ENCODE measurements around the gene ADGRB2. TPM values are rescaled to one million over a fixed set of nuclear protein-coding genes. Genes with fewer than 3 reads are reported as not detected.

The ADGRB2 gene
- polyA plus RNA-seq, 4 donors: 4.8 to 43.7 (median 11.6) TPM

DNA sequence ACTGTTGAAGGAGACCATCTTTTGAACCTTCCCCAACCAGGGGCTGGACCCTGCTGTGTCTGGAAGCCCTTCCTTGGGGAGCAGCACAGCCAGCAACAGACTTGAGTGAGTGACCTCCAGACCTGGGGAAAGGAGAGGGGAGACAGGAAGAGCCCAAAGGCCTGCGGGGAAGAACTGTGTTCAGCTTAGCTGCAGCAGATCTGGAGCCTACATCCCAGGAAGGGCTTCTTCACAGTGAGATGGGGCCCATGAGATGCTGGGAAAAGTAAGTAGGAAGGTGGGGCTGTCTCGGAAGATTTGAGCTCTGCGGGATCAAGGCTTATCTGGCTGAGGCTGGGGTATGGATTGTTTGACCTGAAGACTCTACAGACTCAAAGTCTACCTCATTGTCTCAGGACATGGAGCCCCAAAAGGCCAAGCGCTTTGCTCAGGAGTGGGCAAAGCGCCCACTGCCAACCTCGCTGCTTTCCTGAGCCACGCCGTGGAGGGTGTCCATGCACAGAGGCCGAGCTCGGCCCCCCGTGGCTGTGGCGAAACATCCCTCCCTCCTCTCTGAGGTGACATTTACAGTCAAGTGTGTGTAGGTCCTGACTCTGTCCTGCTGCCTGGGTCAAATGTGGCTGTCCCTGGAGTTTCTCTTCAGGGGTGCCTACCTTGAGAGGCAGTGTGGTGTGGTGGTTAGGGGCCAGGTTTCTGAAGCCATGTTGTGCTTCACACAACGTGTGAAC lies 27.2 kb upstream of the ADGRB2 start:
- no peak overlapping the region for H3K4me3 ChIP-seq (ENCODE audit: low read depth in 1 of 3, low read length in 3 of 3)
- H3K36me3 ChIP-seq (ENCODE audit: control insufficient read depth in 3 of 3, insufficient read depth in 2 of 3, low read depth in 1 of 3, low read length in 3 of 3): no peaks in the 10 kb centered on the region
- H3K4me1 ChIP-seq (ENCODE audit: control insufficient read depth in 3 of 3, insufficient read depth in 2 of 3, low read depth in 1 of 3, low read length in 2 of 3): peaks cover 0 to 13% (median 2%) of the 10 kb centered on the region in 3 donors
- H3K27ac ChIP-seq (ENCODE audit: low read depth in 1 of 3, low read length in 2 of 3): no peak overlapping the region
- FAIRE-seq (no peak), DNase-seq (no peak)
- no peaks in the 10 kb centered on the region for H3K9me3 ChIP-seq (ENCODE audit: control insufficient read depth in 2 of 2, insufficient read depth in 1 of 2, low read depth in 1 of 2, low read length in 1 of 2)
- WGBS, 3 donors: 87 to 90% (median 89%) methylated on average over 13 of the region's 13 CpGs
- H3K27me3 ChIP-seq (ENCODE audit: control insufficient read depth in 3 of 3, insufficient read depth in 3 of 3, low read length in 3 of 3): peaks cover 0 to 5% (median 0%) of the 10 kb centered on the region in 3 donors

GRCh38 chr1:31790641-31791091 lies 26.5 kb upstream of the ADGRB2 start:
- FAIRE-seq: no peak
- H3K27ac ChIP-seq (ENCODE audit: low read depth in 1 of 3, low read length in 2 of 3): no peak overlapping the region
- H3K36me3 ChIP-seq (ENCODE audit: control insufficient read depth in 3 of 3, insufficient read depth in 2 of 3, low read depth in 1 of 3, low read length in 3 of 3): no peaks in the 10 kb centered on the region
- peaks cover 0 to 2% (median 0%) of the 10 kb centered on the region in 3 donors for H3K27me3 ChIP-seq (ENCODE audit: control insufficient read depth in 3 of 3, insufficient read depth in 3 of 3, low read length in 3 of 3)
- no peaks in the 10 kb centered on the region for H3K9me3 ChIP-seq (ENCODE audit: control insufficient read depth in 2 of 2, insufficient read depth in 1 of 2, low read depth in 1 of 2, low read length in 1 of 2)
- DNase-seq: no peak
- H3K4me3 ChIP-seq (ENCODE audit: low read depth in 1 of 3, low read length in 3 of 3): no peak overlapping the region
- H3K4me1 ChIP-seq (ENCODE audit: control insufficient read depth in 3 of 3, insufficient read depth in 2 of 3, low read depth in 1 of 3, low read length in 2 of 3): peaks cover 0 to 13% (median 2%) of the 10 kb centered on the region in 3 donors
- WGBS, 3 donors: 87 to 90% (median 89%) methylated on average over 11 of the region's 11 CpGs

- H3K4me1 ChIP-seq (ENCODE audit: control insufficient read depth in 3 of 3, insufficient read depth in 2 of 3, low read depth in 1 of 3, low read length in 2 of 3): peaks cover 0 to 13% (median 2%) of the 10 kb centered on the region in 3 donors
- no peak for FAIRE-seq
Measured at GRCh38 chr1:31790140-31790539, 26.0 kb upstream of the ADGRB2 start.

DNA sequence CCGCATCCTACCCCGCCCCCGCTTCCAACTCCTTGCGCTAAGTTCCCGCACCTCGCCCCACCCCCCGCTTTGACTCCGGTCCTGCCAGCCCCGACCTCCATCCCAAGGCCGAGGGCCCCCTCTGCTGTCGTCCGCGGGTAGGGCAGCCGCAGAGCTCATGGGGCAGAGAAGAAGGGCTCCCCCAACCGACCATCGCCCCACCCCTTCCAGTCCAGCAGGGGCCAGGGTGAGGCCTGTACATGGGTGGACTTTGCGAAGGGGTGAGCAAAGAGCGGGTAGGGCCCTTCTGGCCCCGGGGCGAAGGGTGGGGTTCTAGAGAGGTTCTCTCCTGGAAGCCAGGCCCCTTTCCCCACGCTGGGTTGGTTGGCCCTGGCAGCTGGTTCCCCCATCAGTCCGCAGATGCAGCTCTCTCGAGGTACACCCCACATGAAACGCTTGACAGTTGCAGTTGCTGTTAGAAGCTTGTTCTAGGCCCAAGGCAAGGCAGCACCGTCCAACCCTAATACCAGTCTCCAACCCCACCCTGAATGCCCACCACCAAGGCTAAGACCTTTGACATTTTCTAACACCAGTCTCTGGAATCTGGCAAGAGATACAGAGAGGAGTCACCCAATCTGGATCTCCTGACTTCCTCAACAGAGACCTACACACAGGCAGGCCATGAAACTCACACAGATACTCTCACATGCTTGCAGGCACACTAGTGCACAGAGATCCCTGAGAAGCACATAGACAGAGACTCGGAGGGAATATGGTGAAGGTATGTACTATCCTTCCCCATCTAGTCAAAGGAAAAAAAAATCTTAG lies 25.3 kb upstream of the ADGRB2 start:
- Histone ChIP-seq H3K27ac (ENCODE audit: low read depth in 1 of 3, low read length in 2 of 3) (peak overlapping the region in 1 of 3 donors; percentile 65), H3K4me1 (ENCODE audit: control insufficient read depth in 3 of 3, insufficient read depth in 2 of 3, low read depth in 1 of 3, low read length in 2 of 3) (peaks cover 0 to 13% (median 2%) of the 10 kb centered on the region in 3 donors), H3K27me3 (ENCODE audit: control insufficient read depth in 3 of 3, insufficient read depth in 3 of 3, low read length in 3 of 3) (peaks cover 0 to 2% (median 0%) of the 10 kb centered on the region in 3 donors), H3K4me3 (ENCODE audit: low read depth in 1 of 3, low read length in 3 of 3) (peak overlapping the region; percentile 36 to 65 (median 56)), H3K36me3 (ENCODE audit: control insufficient read depth in 3 of 3, insufficient read depth in 2 of 3, low read depth in 1 of 3, low read length in 3 of 3) (no peaks in the 10 kb centered on the region), H3K9me3 (ENCODE audit: control insufficient read depth in 2 of 2, insufficient read depth in 1 of 2, low read depth in 1 of 2, low read length in 1 of 2) (no peaks in the 10 kb centered on the region)
- DNase-seq (peak; percentile 89 to 96), FAIRE-seq (no peak)
- 7 to 13% (median 8%) methylated on average over 22 to 26 of the region's 26 CpGs for WGBS, 3 donors

More at GRCh38 chr1:31790140-31790539, 26.0 kb upstream of the ADGRB2 start:
- Histone ChIP-seq H3K4me3 (ENCODE audit: low read depth in 1 of 3, low read length in 3 of 3) (no peak overlapping the region), H3K27me3 (ENCODE audit: control insufficient read depth in 3 of 3, insufficient read depth in 3 of 3, low read length in 3 of 3) (peaks cover 0 to 2% (median 0%) of the 10 kb centered on the region in 3 donors), H3K9me3 (ENCODE audit: control insufficient read depth in 2 of 2, insufficient read depth in 1 of 2, low read depth in 1 of 2, low read length in 1 of 2) (no peaks in the 10 kb centered on the region), H3K27ac (ENCODE audit: low read depth in 1 of 3, low read length in 2 of 3) (no peak overlapping the region), H3K36me3 (ENCODE audit: control insufficient read depth in 3 of 3, insufficient read depth in 2 of 3, low read depth in 1 of 3, low read length in 3 of 3) (no peaks in the 10 kb centered on the region)
- DNase-seq: no peak
- 78 to 83% (median 82%) methylated on average over 3 of the region's 3 CpGs for WGBS, 3 donors

GRCh38 chr1:31788825-31789256 lies 24.7 kb upstream of the ADGRB2 start:
- Histone ChIP-seq H3K36me3 (ENCODE audit: control insufficient read depth in 3 of 3, insufficient read depth in 2 of 3, low read depth in 1 of 3, low read length in 3 of 3) (no peaks in the 10 kb centered on the region), H3K9me3 (ENCODE audit: control insufficient read depth in 2 of 2, insufficient read depth in 1 of 2, low read depth in 1 of 2, low read length in 1 of 2) (no peaks in the 10 kb centered on the region), H3K4me1 (ENCODE audit: control insufficient read depth in 3 of 3, insufficient read depth in 2 of 3, low read depth in 1 of 3, low read length in 2 of 3) (peaks cover 0 to 13% (median 2%) of the 10 kb centered on the region in 3 donors), H3K27me3 (ENCODE audit: control insufficient read depth in 3 of 3, insufficient read depth in 3 of 3, low read length in 3 of 3) (peaks cover 0 to 2% (median 0%) of the 10 kb centered on the region in 3 donors), H3K4me3 (ENCODE audit: low read depth in 1 of 3, low read length in 3 of 3) (peak overlapping the region; percentile 36 to 65 (median 56)), H3K27ac (ENCODE audit: low read depth in 1 of 3, low read length in 2 of 3) (peak overlapping the region; percentile 38 to 95 (median 65))
- FAIRE-seq: no peak
- DNase-seq: no peak
- 1% methylated on average over 21 to 22 of the region's 22 CpGs for whole genome bisulfite sequencing, 3 donors

DNA sequence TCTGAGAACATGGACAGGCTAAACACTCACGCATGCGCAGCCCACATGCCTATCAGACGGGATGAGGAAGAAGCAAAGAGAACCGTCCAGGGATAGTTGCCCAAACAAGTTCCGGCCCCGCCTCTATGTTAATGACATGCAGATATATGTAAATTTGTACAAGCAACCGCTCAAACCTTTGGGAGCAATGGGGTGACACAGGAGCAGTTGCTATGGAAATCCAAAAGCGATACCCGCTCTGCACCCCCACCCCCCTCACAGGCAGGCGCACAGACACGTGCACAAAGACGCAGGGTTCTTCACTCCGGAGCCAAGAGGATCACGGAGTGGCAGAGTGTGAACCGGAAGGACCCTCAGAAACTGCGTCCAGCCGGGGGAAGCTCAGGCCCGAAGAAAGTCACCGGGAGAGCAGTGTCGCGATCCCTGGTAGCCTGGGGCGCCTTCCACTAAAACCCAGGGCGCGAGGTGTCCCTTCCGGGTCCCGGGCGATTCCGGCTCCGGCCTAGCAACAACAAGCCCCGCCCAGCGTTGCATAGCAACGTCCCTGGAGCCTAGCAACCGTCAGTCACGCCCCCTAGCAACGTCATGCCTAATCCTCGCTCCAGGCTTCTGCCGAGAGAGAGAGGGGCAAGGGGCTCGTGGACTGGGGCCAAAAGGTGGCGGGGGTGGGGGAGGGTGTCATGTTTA lies 24.1 kb upstream of the ADGRB2 start:
- Histone ChIP-seq H3K9me3 (ENCODE audit: control insufficient read depth in 2 of 2, insufficient read depth in 1 of 2, low read depth in 1 of 2, low read length in 1 of 2) (no peaks in the 10 kb centered on the region), H3K4me1 (ENCODE audit: control insufficient read depth in 3 of 3, insufficient read depth in 2 of 3, low read depth in 1 of 3, low read length in 2 of 3) (peaks cover 0 to 13% (median 2%) of the 10 kb centered on the region in 3 donors), H3K27me3 (ENCODE audit: control insufficient read depth in 3 of 3, insufficient read depth in 3 of 3, low read length in 3 of 3) (peaks cover 0 to 2% (median 0%) of the 10 kb centered on the region in 3 donors), H3K27ac (ENCODE audit: low read depth in 1 of 3, low read length in 2 of 3) (peak overlapping the region; percentile 38 to 95 (median 65)), H3K4me3 (ENCODE audit: low read depth in 1 of 3, low read length in 3 of 3) (peak overlapping the region; percentile 42 to 65 (median 56)), H3K36me3 (ENCODE audit: control insufficient read depth in 3 of 3, insufficient read depth in 2 of 3, low read depth in 1 of 3, low read length in 3 of 3) (no peaks in the 10 kb centered on the region)
- 4 to 7% (median 6%) methylated on average over 36 to 39 of the region's 39 CpGs for WGBS, 3 donors
- peak; percentile 84 to 93 for DNase-seq
- FAIRE-seq: no peak

DNA sequence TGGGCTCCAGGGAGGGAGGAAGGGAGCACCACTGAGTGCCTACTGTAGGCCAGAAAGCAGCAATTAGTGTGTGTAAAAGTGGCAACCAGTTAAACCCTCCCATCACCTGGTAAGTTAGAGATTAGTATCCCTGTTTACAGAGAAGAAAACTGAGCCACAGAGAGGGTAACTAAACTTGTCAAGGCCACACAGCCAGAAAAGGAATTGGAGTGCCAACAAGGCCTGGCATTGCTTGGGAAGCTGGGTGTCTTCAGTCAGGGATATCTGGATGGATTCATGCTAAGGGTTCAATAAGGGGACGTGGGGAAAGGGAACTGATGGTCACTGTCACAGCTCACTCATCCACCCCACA lies 23.6 kb upstream of the ADGRB2 start:
- peak overlapping the region in 1 of 3 donors; percentile 95 for H3K27ac ChIP-seq (ENCODE audit: low read depth in 1 of 3, low read length in 2 of 3)
- H3K27me3 ChIP-seq (ENCODE audit: control insufficient read depth in 3 of 3, insufficient read depth in 3 of 3, low read length in 3 of 3): peaks cover 0 to 2% (median 0%) of the 10 kb centered on the region in 3 donors
- FAIRE-seq: no peak
- no peaks in the 10 kb centered on the region for H3K36me3 ChIP-seq (ENCODE audit: control insufficient read depth in 3 of 3, insufficient read depth in 2 of 3, low read depth in 1 of 3, low read length in 3 of 3)
- H3K4me1 ChIP-seq (ENCODE audit: control insufficient read depth in 3 of 3, insufficient read depth in 2 of 3, low read depth in 1 of 3, low read length in 2 of 3): peaks cover 0 to 15% (median 2%) of the 10 kb centered on the region in 3 donors
- no peak overlapping the region for H3K4me3 ChIP-seq (ENCODE audit: low read depth in 1 of 3, low read length in 3 of 3)
- DNase-seq: no peak
- H3K9me3 ChIP-seq (ENCODE audit: control insufficient read depth in 2 of 2, insufficient read depth in 1 of 2, low read depth in 1 of 2, low read length in 1 of 2): no peaks in the 10 kb centered on the region
- 44 to 67% (median 55%) methylated on average over 1 of the region's 1 CpG for WGBS, 3 donors

DNA sequence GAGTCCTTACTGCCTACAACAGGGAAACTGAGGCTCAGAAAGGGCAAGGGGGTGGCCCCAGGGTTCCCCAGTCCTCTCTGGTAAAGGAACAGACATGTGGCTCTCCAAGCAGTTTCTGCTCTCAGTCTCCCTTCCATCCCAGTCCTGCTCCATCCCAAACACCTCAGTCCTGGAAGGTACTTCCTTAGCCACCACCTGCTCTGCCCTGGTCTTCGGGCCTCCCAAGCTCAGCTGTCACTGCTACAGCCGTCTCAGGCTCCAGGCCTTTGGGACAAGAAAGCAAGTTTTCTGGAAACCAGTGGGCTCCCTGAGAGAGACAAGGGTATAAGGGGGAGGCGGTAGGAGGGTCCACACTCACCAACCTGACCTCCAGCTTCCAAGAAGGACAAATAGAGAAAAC lies 23.1 kb upstream of the ADGRB2 start:
- DNase-seq (no peak), FAIRE-seq (no peak)
- H3K4me3 ChIP-seq (ENCODE audit: low read depth in 1 of 3, low read length in 3 of 3): no peak overlapping the region
- WGBS, 3 donors: 44 to 66% (median 66%) methylated on average over 3 of the region's 3 CpGs
- no peaks in the 10 kb centered on the region for H3K36me3 ChIP-seq (ENCODE audit: control insufficient read depth in 3 of 3, insufficient read depth in 2 of 3, low read depth in 1 of 3, low read length in 3 of 3)
- H3K4me1 ChIP-seq (ENCODE audit: control insufficient read depth in 3 of 3, insufficient read depth in 2 of 3, low read depth in 1 of 3, low read length in 2 of 3): peaks cover 0 to 20% (median 2%) of the 10 kb centered on the region in 3 donors
- peaks cover 0 to 2% (median 0%) of the 10 kb centered on the region in 3 donors for H3K27me3 ChIP-seq (ENCODE audit: control insufficient read depth in 3 of 3, insufficient read depth in 3 of 3, low read length in 3 of 3)
- no peaks in the 10 kb centered on the region for H3K9me3 ChIP-seq (ENCODE audit: control insufficient read depth in 2 of 2, insufficient read depth in 1 of 2, low read depth in 1 of 2, low read length in 1 of 2)
- H3K27ac ChIP-seq (ENCODE audit: low read depth in 1 of 3, low read length in 2 of 3): no peak overlapping the region

Data from small intestine (tissue), 7 donors.